PC-9 (cell line): ENCODE results near the gene MTUS2. TPM values are rescaled to one million over a fixed set of nuclear protein-coding genes. Genes with fewer than 3 reads are reported as not detected.

Experiments
- BruUV-seq: library from RNA; stranded (reverse); fragments of 400-500 nt; replicated peaks from 2 replicates; lab custom pipeline; 2021; lab: Mats Ljungman, UMichigan
- CTCF ChIA-PET: fragments of 300-600 bp; sonication (Branson Sonifier 250); formaldehyde crosslinking; loops from one replicate; lab custom pipeline; 2022; ENCODE audit warnings: antibody characterized with exemption; lab: Charles Lee
- POLR2A ChIA-PET: fragments of 300-600 bp; sonication (Branson Sonifier 250); formaldehyde crosslinking; loops from one replicate; lab custom pipeline; 2022; ENCODE audit warnings: antibody characterized with exemption; ENCODE audit not compliant: unreplicated experiment; lab: Charles Lee
- DNase-seq, 2 experiments: peaks; one replicate each; pipeline versions ENCODE4 v3.0.0 to v3.0.0-alpha.2; 2015 to 2022; ENCODE audit warnings: mixed read lengths in 1 of 2
- H2AFZ ChIP-seq: fragments of 200-600 bp; sonication (generic); 2 replicates; pipeline ENCODE4 v1.8.1; 2017; ENCODE audit warnings: antibody characterized with exemption
- H3F3A ChIP-seq: fragments of 200-600 bp; sonication (generic); 2 replicates; pipeline ENCODE4 v1.8.1; 2017; ENCODE audit warnings: antibody characterized with exemption, mild to moderate bottlenecking, low read depth; ENCODE audit not compliant: insufficient read depth
- H3K27ac ChIP-seq: fragments of 200-600 bp; sonication (generic); 2 replicates; pipeline ENCODE4 v1.6.1; 2016; ENCODE audit warnings: mixed run types
- H3K27me3 ChIP-seq: fragments of 200-600 bp; sonication (generic); 2 replicates; pipeline ENCODE4 v1.6.1; 2016; ENCODE audit warnings: low read depth, mixed run types; ENCODE audit not compliant: insufficient read depth
- H3K36me3 ChIP-seq: fragments of 200-600 bp; sonication (generic); 2 replicates; pipeline ENCODE4 v1.6.1; 2016; ENCODE audit warnings: low read depth, mixed run types
- H3K4me1 ChIP-seq: fragments of 200-600 bp; sonication (generic); replicated peaks from 2 replicates; pipeline ENCODE4 v1.6.1; 2016; ENCODE audit warnings: mixed run types; ENCODE audit not compliant: insufficient read depth
- H3K4me2 ChIP-seq: fragments of 200-600 bp; sonication (generic); 2 replicates; pipeline ENCODE4 v1.6.1; 2017; ENCODE audit warnings: mixed run types
- H3K4me3 ChIP-seq: fragments of 200-600 bp; sonication (generic); 2 replicates; pipeline ENCODE4 v1.6.1; 2016; ENCODE audit warnings: mixed run types
- H3K79me2 ChIP-seq: fragments of 200-600 bp; sonication (generic); 2 replicates; pipeline ENCODE4 v1.6.1; 2017; ENCODE audit warnings: low read depth, mixed run types
- H3K9me2 ChIP-seq: fragments of 200-600 bp; sonication (generic); 2 replicates; pipeline ENCODE4 v1.8.1; 2017; ENCODE audit warnings: mild to moderate bottlenecking; ENCODE audit not compliant: insufficient read depth
- H3K9me3 ChIP-seq: fragments of 200-600 bp; sonication (generic); 2 replicates; pipeline ENCODE4 v1.8.1; 2016; ENCODE audit warnings: low read depth; ENCODE audit not compliant: insufficient read depth
- H4K20me1 ChIP-seq: fragments of 200-600 bp; sonication (generic); 2 replicates; pipeline ENCODE4 v1.8.1; 2017; ENCODE audit not compliant: insufficient read depth
- CTCF ChIP-seq: fragments of 200-600 bp; sonication (generic); conservative IDR thresholded peaks from 2 replicates; pipeline ENCODE4 v1.6.1; 2017; ENCODE audit warnings: mixed run types, antibody characterized with exemption, mild to moderate bottlenecking, moderate library complexity
- EZH2 ChIP-seq: fragments of 200-600 bp; sonication (generic); IDR thresholded peaks from 2 replicates; pipeline ENCODE4 v1.8.0; 2017; ENCODE audit warnings: antibody characterized with exemption, low read depth
- intact Hi-C: fragments of 100-400 bp; cut with micrococcal nuclease; formaldehyde crosslinking; loops from one replicate; pipeline ENCODE4 v1.10.0; 2022; ENCODE audit not compliant: unreplicated experiment
- total RNA-seq: library from RNA; stranded (reverse); gene quantifications from 2 replicates; pipeline ENCODE4 v1.2.3, GENCODE V29; 2021

Gene MTUS2
- total RNA-seq, 1 experiment from 2014 or later = not detected

- Histone ChIP-seq H2AFZ (no peak overlapping the region), H3K9me2 (no peaks in the 10 kb centered on the region), H3F3A (no peaks in the 10 kb centered on the region), H3K9me3 (no peaks in the 10 kb centered on the region), H4K20me1 (no peaks in the 10 kb centered on the region), H3K4me3 (no peak overlapping the region), H3K27me3 (peaks cover 35% of the 10 kb centered on the region), H3K36me3 (no peaks in the 10 kb centered on the region), H3K4me2 (no peak overlapping the region), H3K79me2 (no peaks in the 10 kb centered on the region), H3K4me1 (no peaks in the 10 kb centered on the region), H3K27ac (no peak overlapping the region)
- no TSS peak for BruUV-seq
- ChIA-PET POLR2A (no interaction called here), CTCF (no interaction called here)
- intact Hi-C loops = no loop called here
- DNase-seq = no peak
- TF ChIP-seq CTCF (no peak), EZH2 (no peak)
Measured at GRCh38 chr13:29281932-29282495, 461.9 kb downstream of the MTUS2 start.

DNA sequence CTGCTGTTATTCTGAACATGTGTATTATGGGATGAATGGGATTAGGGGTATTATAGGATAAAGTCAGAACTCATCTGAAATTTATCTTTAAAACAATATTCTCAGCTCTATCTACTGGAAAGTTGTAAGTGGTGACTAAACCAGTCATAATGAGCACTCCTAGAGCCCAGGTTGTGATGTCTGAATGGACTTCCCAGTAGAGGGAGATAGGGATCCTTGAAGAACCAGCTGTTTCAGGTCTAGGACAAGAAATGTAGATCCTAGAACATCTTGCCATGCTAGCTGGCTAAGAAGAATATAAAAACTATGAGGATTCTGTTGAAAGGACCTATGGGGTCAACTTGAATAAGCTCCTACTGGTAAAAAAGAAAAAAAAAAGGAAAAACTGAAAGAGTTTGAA lies 464.6 kb downstream of the MTUS2 start:
- no peaks in the 10 kb centered on the region for H3K9me3 ChIP-seq
- H3K9me2 ChIP-seq = no peaks in the 10 kb centered on the region
- no peak overlapping the region for H3K4me2 ChIP-seq
- no peak overlapping the region for H3K27ac ChIP-seq
- peaks cover 50% of the 10 kb centered on the region for H3K27me3 ChIP-seq
- TF ChIP-seq CTCF (no peak), EZH2 (no peak)
- H3K4me1 ChIP-seq = no peaks in the 10 kb centered on the region
- BruUV-seq = no TSS peak
- ChIA-PET POLR2A (no interaction called here), CTCF (no interaction called here)
- H2AFZ ChIP-seq = no peak overlapping the region
- H3K4me3 ChIP-seq = no peak overlapping the region
- intact Hi-C loops = no loop called here
- no peaks in the 10 kb centered on the region for H4K20me1 ChIP-seq
- no peaks in the 10 kb centered on the region for H3K36me3 ChIP-seq
- H3K79me2 ChIP-seq = no peaks in the 10 kb centered on the region
- no peaks in the 10 kb centered on the region for H3F3A ChIP-seq
- DNase-seq = no peak

GRCh38 chr13:29287237-29287636 lies 467.1 kb downstream of the MTUS2 start:
- POLR2A ChIA-PET = no interaction called here
- TF ChIP-seq CTCF (no peak), EZH2 (no peak)
- CTCF ChIA-PET = no interaction called here

More at GRCh38 chr13:29287237-29287636, 467.1 kb downstream of the MTUS2 start:
- no peak overlapping the region for H3K4me3 ChIP-seq
- no peak for DNase-seq
- H3K9me2 ChIP-seq = no peaks in the 10 kb centered on the region
- H3K27me3 ChIP-seq = peaks cover 44% of the 10 kb centered on the region
- H3K4me2 ChIP-seq = no peak overlapping the region
- H3K27ac ChIP-seq = no peak overlapping the region
- no peaks in the 10 kb centered on the region for H3K36me3 ChIP-seq
- intact Hi-C loops = no loop called here
- no TSS peak for BruUV-seq
- H4K20me1 ChIP-seq = no peaks in the 10 kb centered on the region
- no peaks in the 10 kb centered on the region for H3K4me1 ChIP-seq
- H3K79me2 ChIP-seq = no peaks in the 10 kb centered on the region
- no peaks in the 10 kb centered on the region for H3F3A ChIP-seq
- H2AFZ ChIP-seq = no peak overlapping the region
- no peaks in the 10 kb centered on the region for H3K9me3 ChIP-seq
